ENCODE results near the gene ZNF221. TPM values are rescaled to one million over a fixed set of nuclear protein-coding genes. Genes with fewer than 3 reads are reported as not detected.

The ZNF221 gene
- total and polyA plus RNA-seq, 10 donors, result 0.09 to 8.7 (median 4.7) TPM

Small RNAs within 50 kb of the gene (small RNA-seq; reads per million reads assigned to genes)
- gene AC006213.5, result 0 reads per million in 4 donors

Other genes starting within 250 kb of the ZNF221 start
- not detected for gene IRGC, start 235.2 kb upstream of the ZNF221 start, total RNA-seq
- gene IRGC, start 235.2 kb upstream of the ZNF221 start, polyA plus RNA-seq, result not detected
- 10 to 100 TPM; 30.9 to 65.9 (median 54.6) TPM for gene SMG9, start 196.3 kb upstream of the ZNF221 start, total RNA-seq
- gene SMG9, start 196.3 kb upstream of the ZNF221 start, polyA plus RNA-seq, result 10 to 100 TPM; 34.0 to 44.8 (median 44.3) TPM
- 10 to 100 TPM; 14.3 to 24.2 (median 21.3) TPM for gene KCNN4, start 170.3 kb upstream of the ZNF221 start, total RNA-seq
- 10 to 100 TPM; 25.3 to 77.6 (median 56.1) TPM for gene KCNN4, start 170.3 kb upstream of the ZNF221 start, polyA plus RNA-seq
- 10 to 100 TPM in 2 of 7 donors, 1 to 10 TPM in 5; 4.2 to 48.1 (median 7.4) TPM for gene LYPD5, start 148.8 kb upstream of the ZNF221 start, total RNA-seq
- 1 to 10 TPM; 2.1 to 6.6 (median 2.2) TPM for gene LYPD5, start 148.8 kb upstream of the ZNF221 start, polyA plus RNA-seq
- gene ZNF283, start 123.9 kb upstream of the ZNF221 start, total RNA-seq, result 10 to 100 TPM in 6 of 7 donors, 1 to 10 TPM in 1; 6.0 to 15.6 (median 11.9) TPM
- gene ZNF283, start 123.9 kb upstream of the ZNF221 start, polyA plus RNA-seq, result 1 to 10 TPM; 1.1 to 3.0 (median 1.1) TPM
- gene ZNF404, start 67.3 kb upstream of the ZNF221 start, total RNA-seq, result 1 to 10 TPM; 2.5 to 6.0 (median 3.8) TPM
- gene ZNF404, start 67.3 kb upstream of the ZNF221 start, polyA plus RNA-seq, result 10 to 100 TPM in 1 of 3 donors, 1 to 10 TPM in 2; 8.2 to 10.3 (median 9.1) TPM
- 10 to 100 TPM; 12.9 to 24.5 (median 16.2) TPM for gene ZNF45, start 15.9 kb upstream of the ZNF221 start, total RNA-seq
- gene ZNF45, start 15.9 kb upstream of the ZNF221 start, polyA plus RNA-seq, result 1 to 10 TPM; 3.9 to 6.1 (median 5.4) TPM
- gene ZNF155, start 33.0 kb downstream of the ZNF221 start, total RNA-seq, result 10 to 100 TPM in 5 of 7 donors, 1 to 10 TPM in 2; 9.7 to 18.2 (median 11.8) TPM
- gene ZNF155, start 33.0 kb downstream of the ZNF221 start, polyA plus RNA-seq, result 1 to 10 TPM; 5.1 to 6.1 (median 5.3) TPM
- gene ZNF230, start 51.7 kb downstream of the ZNF221 start, total RNA-seq, result 10 to 100 TPM in 2 of 7 donors, 1 to 10 TPM in 5; 7.9 to 15.2 (median 8.9) TPM
- 1 to 10 TPM; 2.4 to 3.0 (median 2.7) TPM for gene ZNF230, start 51.7 kb downstream of the ZNF221 start, polyA plus RNA-seq
- 10 to 100 TPM in 1 of 7 donors, 1 to 10 TPM in 6; 4.6 to 12.5 (median 5.8) TPM for gene ZNF222, start 74.2 kb downstream of the ZNF221 start, total RNA-seq
- gene ZNF222, start 74.2 kb downstream of the ZNF221 start, polyA plus RNA-seq, result 1 to 10 TPM; 3.4 to 4.8 (median 4.0) TPM
- gene ZNF223, start 100.8 kb downstream of the ZNF221 start, total RNA-seq, result 1 to 10 TPM; 3.7 to 9.9 (median 6.3) TPM
- gene ZNF223, start 100.8 kb downstream of the ZNF221 start, polyA plus RNA-seq, result 1 to 10 TPM; 2.7 to 2.9 (median 2.9) TPM
- gene ZNF284, start 120.9 kb downstream of the ZNF221 start, total RNA-seq, result 1 to 10 TPM; 1.8 to 3.8 (median 3.0) TPM
- gene ZNF284, start 120.9 kb downstream of the ZNF221 start, polyA plus RNA-seq, result 1 to 10 TPM in 1 of 3 donors, under 1 TPM in 2; 0.59 to 1.3 (median 0.82) TPM
- gene ZNF224, start 143.1 kb downstream of the ZNF221 start, total RNA-seq, result 10 to 100 TPM; 39.4 to 61.8 (median 49.8) TPM
- 10 to 100 TPM; 15.9 to 26.6 (median 22.6) TPM for gene ZNF224, start 143.1 kb downstream of the ZNF221 start, polyA plus RNA-seq
- gene ZNF225, start 162.2 kb downstream of the ZNF221 start, total RNA-seq, result 1 to 10 TPM; 5.0 to 9.4 (median 6.6) TPM
- 1 to 10 TPM; 1.4 to 2.0 (median 1.7) TPM for gene ZNF225, start 162.2 kb downstream of the ZNF221 start, polyA plus RNA-seq
- 10 to 100 TPM; 12.2 to 17.6 (median 13.8) TPM for gene ZNF234, start 190.3 kb downstream of the ZNF221 start, total RNA-seq
- 1 to 10 TPM; 2.2 to 3.9 (median 2.6) TPM for gene ZNF234, start 190.3 kb downstream of the ZNF221 start, polyA plus RNA-seq
- gene ZNF226, start 213.9 kb downstream of the ZNF221 start, total RNA-seq, result 10 to 100 TPM; 21.5 to 40.0 (median 29.3) TPM
- 10 to 100 TPM; 14.4 to 20.9 (median 15.8) TPM for gene ZNF226, start 213.9 kb downstream of the ZNF221 start, polyA plus RNA-seq

Data from spleen (tissue), 11 donors.